GM12874 (cell line): Measurements from ENCODE around the gene BRME1.

Experiments
- CTCF ChIP-seq: IDR thresholded peaks from 2 replicates; pipeline ENCODE4 v1.5.1; 2011; ENCODE audit warnings: low read depth, mild to moderate bottlenecking, control low read depth, low read length, moderate library complexity; ENCODE audit not compliant: insufficient read depth

BRME1 gene

DNA sequence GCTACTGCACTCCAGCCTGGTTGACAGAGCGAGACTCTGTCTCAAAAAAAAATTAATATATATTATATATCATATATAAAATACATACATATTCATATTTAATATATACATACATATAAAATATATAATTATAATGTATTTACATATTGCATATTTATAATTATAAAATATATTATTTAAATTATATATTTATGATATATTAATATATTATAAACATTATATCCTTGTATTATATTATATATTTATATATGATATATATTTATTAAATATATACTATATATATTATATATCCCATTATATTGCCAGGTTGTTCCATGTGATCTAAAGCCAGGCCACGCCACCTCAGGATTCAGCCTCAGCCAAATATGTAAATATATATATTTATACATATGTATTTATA, 9.7 kb downstream of the BRME1 start:
- TF ChIP-seq CTCF: no peak

DNA sequence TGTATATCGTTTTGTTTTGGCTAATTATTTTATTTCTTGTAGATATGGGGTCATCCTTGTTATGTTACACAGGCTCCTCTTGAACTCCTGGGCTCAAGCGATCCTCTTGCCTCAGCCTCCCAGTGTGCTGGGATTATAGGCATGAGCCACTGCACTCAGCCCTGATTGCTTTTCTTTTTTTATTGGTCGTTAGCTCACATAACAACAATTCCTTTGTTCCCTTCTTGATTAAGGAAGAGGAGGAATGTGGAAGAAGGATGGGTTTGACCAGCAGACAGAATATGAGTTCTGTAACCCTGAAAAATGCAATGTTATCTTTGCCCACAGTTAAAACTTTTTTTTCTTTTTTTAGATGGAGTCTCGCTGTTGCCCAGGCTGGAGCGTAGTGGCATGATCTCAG, 11.4 kb downstream of the BRME1 start:
- no peak for TF ChIP-seq CTCF

DNA sequence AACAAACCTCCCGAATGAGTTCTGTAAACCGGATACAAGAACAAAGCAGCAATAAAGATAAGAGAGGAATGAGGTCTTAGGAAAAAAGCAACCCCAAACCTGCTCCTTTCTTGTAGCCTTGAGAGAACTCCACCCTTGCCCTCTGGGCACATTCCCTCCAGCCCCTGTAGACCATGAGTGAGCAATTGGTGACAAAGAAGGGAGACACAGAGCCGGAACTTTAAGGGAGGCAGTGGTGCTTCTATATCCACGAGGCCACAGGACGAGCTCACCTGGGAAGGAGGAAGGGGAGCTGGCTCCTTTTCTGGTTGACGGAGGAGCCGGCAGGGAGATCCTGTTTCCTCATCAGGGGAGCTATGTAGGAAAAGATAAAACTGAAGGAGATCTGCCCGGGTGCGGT, 13.0 kb downstream of the BRME1 start:
- no peak for TF ChIP-seq CTCF

DNA sequence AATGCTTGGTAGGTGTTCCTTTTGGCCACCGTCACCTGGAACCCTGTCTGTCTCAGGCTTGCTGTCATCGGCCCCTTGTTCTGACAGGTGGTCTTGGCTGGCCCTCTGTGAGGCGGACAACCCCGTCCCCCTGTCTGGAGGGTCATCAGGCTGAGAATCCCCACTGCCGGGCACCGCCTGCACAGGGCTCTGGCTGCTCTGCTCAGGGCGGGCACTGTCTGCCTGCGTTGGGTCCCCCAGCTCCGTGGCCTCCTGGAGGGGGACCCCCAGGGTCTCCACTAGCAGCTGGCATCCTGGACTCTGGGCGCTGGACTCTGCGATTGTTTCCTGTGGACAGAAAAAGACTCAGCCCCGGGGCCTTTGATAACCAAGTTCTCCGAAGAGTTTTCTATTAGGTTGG, 15.8 kb downstream of the BRME1 start:
- TF ChIP-seq CTCF: no peak

- TF ChIP-seq CTCF: no peak
Measured at GRCh38 chr19:13888281-13888680, 17.6 kb downstream of the BRME1 start.

GRCh38 chr19:13887517-13887916, 18.4 kb downstream of the BRME1 start:
- TF ChIP-seq CTCF: no peak

GRCh38 chr19:13887018-13887436, 18.9 kb downstream of the BRME1 start:
- no peak for TF ChIP-seq CTCF
